Measurements from ENCODE around the gene HNRNPA3. TPM values are rescaled to one million over a fixed set of nuclear protein-coding genes. Genes with fewer than 3 reads are reported as not detected.

The HNRNPA3 gene
- total and polyA plus RNA-seq, 2 of the 13 experiments (the other 11 are each of a cell fraction or from before 2014, with no cell fraction given) = 73.3 to 97.7 TPM

GRCh38 chr2:177165721-177166711 is 46.6 kb upstream of the HNRNPA3 start (continued):
- TF ChIP-seq ZNF331 (CRISPR knock-in tag; IDR thresholded peaks at IDR 0.05) = peak; percentile 14; the same call in 1 of the 2 replicates
- no peak for TF ChIP-seq ZNF570 (CRISPR knock-in tag; IDR thresholded peaks at IDR 0.05; ENCODE audit: borderline replicate concordance)
- no peak for TF ChIP-seq ZNF740 (CRISPR knock-in tag; IDR thresholded peaks at IDR 0.05)
- TF ChIP-seq ZFYVE20 (CRISPR knock-in tag; IDR thresholded peaks at IDR 0.05; ENCODE audit: borderline replicate concordance, low read depth) = no peak
- peak; percentile 32; the same call in 1 of the 2 replicates for TF ChIP-seq ZBTB21 (CRISPR knock-in tag; IDR thresholded peaks at IDR 0.05)
- peak; percentile 9 for TF ChIP-seq YY1 (IDR thresholded peaks at IDR 0.05; ENCODE audit: insufficient read depth, insufficient replicate concordance, low read depth, low read length)
- TF ChIP-seq REL (CRISPR knock-in tag; conservative IDR thresholded peaks at IDR 0.05) = no peak
- no peak; the same call in 1 of the 2 replicates for TF ChIP-seq ZBTB39 (CRISPR knock-in tag; IDR thresholded peaks at IDR 0.05)
- TF ChIP-seq NFYC (CRISPR knock-in tag; IDR thresholded peaks at IDR 0.05) = no peak
- no peak for TF ChIP-seq ARHGAP35 (CRISPR knock-in tag; IDR thresholded peaks at IDR 0.05; ENCODE audit: borderline replicate concordance)
- TF ChIP-seq STAT6 (CRISPR knock-in tag; IDR thresholded peaks at IDR 0.05; ENCODE audit: borderline replicate concordance) = no peak; the same call in 1 of the 2 replicates
- TF ChIP-seq NRL (CRISPR knock-in tag; IDR thresholded peaks at IDR 0.05; ENCODE audit: borderline replicate concordance) = no peak
- TF ChIP-seq CCAR2 (optimal IDR thresholded peaks at IDR 0.05; ENCODE audit: low read depth, low read length) = no peak
- TF ChIP-seq ZNF138 (CRISPR knock-in tag; IDR thresholded peaks at IDR 0.05; ENCODE audit: low read depth) = no peak
- TF ChIP-seq FOXO1 (CRISPR knock-in tag; IDR thresholded peaks at IDR 0.05) = no peak
- no peak for TF ChIP-seq DDIT3 (CRISPR knock-in tag; IDR thresholded peaks at IDR 0.05)
- TF ChIP-seq ZBTB25 (CRISPR knock-in tag; IDR thresholded peaks at IDR 0.05) = no peak
- TF ChIP-seq ATM (IDR thresholded peaks at IDR 0.05; ENCODE audit: borderline replicate concordance) = no peak
- TF ChIP-seq ZNF496 (CRISPR knock-in tag; IDR thresholded peaks at IDR 0.05; ENCODE audit: insufficient replicate concordance) = no peak

All from HepG2 (cell line).